HepG2 (cell line): ENCODE results near the gene TSHZ1. TPM values are rescaled to one million over a fixed set of nuclear protein-coding genes. Genes with fewer than 3 reads are reported as not detected.

Experiments used
- BORCS8-MEF2B ChIP-seq: sonication (generic); formaldehyde crosslinking; IDR thresholded peaks from 2 replicates; pipeline ENCODE4 v1.8.0; 2022; ENCODE audit warnings: mild to moderate bottlenecking, missing genetic modification reagents
- ELK4 ChIP-seq: sonication (generic); formaldehyde crosslinking; IDR thresholded peaks from 2 replicates; pipeline ENCODE4 v1.9.0; 2021; ENCODE audit warnings: missing genetic modification reagents, borderline replicate concordance
- HHEX ChIP-seq: IDR thresholded peaks from 2 replicates; pipeline ENCODE4 v1.6.1; 2016; ENCODE audit warnings: control low read depth
- JDP2 ChIP-seq: sonication (generic); formaldehyde crosslinking; IDR thresholded peaks from 2 replicates; pipeline ENCODE4 v1.8.1; 2022; ENCODE audit warnings: missing genetic modification reagents, borderline replicate concordance
- JUND ChIP-seq: sonication (generic); formaldehyde crosslinking; IDR thresholded peaks from 2 replicates; pipeline ENCODE4 v1.8.0; 2022; ENCODE audit warnings: mild to moderate bottlenecking, missing genetic modification reagents
- KMT2A ChIP-seq: sonication (generic); formaldehyde crosslinking; IDR thresholded peaks from 2 replicates; pipeline ENCODE4 v1.4.0; 2020; ENCODE audit warnings: missing genetic modification reagents
- LCORL ChIP-seq, 2 experiments: fragments of 450-650 bp in 1 of 2; sonication (generic) in 1 of 2; formaldehyde crosslinking in 1 of 2; IDR thresholded peaks; 2 replicates each; pipeline versions ENCODE4 v1.5.0 to v1.6.1; 2017 to 2020; ENCODE audit warnings: antibody characterized with exemption in 1 of 2, missing genetic modification reagents in 1 of 2
- MIXL1 ChIP-seq: IDR thresholded peaks from 2 replicates; pipeline ENCODE4 v1.6.1; 2016
- MXI1 ChIP-seq: IDR thresholded peaks from 3 replicates; pipeline ENCODE4 v1.6.1; 2012; ENCODE audit warnings: low read depth, low read length, inconsistent platforms, borderline replicate concordance
- MYC ChIP-seq: sonication (generic); formaldehyde crosslinking; IDR thresholded peaks from 2 replicates; pipeline ENCODE4 v1.9.0; 2021; ENCODE audit warnings: missing genetic modification reagents, borderline replicate concordance
- NFIB ChIP-seq: sonication (generic); formaldehyde crosslinking; IDR thresholded peaks from 2 replicates; pipeline ENCODE4 v1.9.0; 2021; ENCODE audit warnings: missing genetic modification reagents, mild to moderate bottlenecking, borderline replicate concordance
- NR2F6 ChIP-seq, 2 experiments: IDR thresholded peaks; 2 replicates each; pipeline ENCODE4 v1.6.1; 2016; ENCODE audit warnings: antibody characterized with exemption in 1 of 2, mild to moderate bottlenecking in 1 of 2
- TCF12 ChIP-seq, 2 experiments: fragments of 450-650 bp in 1 of 2; sonication (generic) in 1 of 2; formaldehyde crosslinking in 1 of 2; IDR thresholded peaks; 2 replicates each; pipeline versions ENCODE4 v1.6.1 to v1.8.0; 2017 to 2022; ENCODE audit warnings: antibody characterized with exemption in 1 of 2, mild to moderate bottlenecking in 1 of 2, missing genetic modification reagents in 1 of 2, moderate library complexity in 1 of 2
- ZC3H13 ChIP-seq: sonication (generic); formaldehyde crosslinking; IDR thresholded peaks from 2 replicates; pipeline ENCODE4 v1.8.1; 2023; ENCODE audit warnings: mild to moderate bottlenecking, missing genetic modification reagents, moderate library complexity
- ZNF292 ChIP-seq: sonication (generic); formaldehyde crosslinking; IDR thresholded peaks from 2 replicates; pipeline ENCODE4 v1.8.1; 2022; ENCODE audit warnings: mild to moderate bottlenecking, low read depth, missing genetic modification reagents, borderline replicate concordance
- ZNF331 ChIP-seq: sonication (generic); formaldehyde crosslinking; IDR thresholded peaks from 2 replicates; pipeline ENCODE4 v1.4.0; 2020; ENCODE audit warnings: missing genetic modification reagents
- ZNF354B ChIP-seq: sonication (generic); formaldehyde crosslinking; IDR thresholded peaks from 2 replicates; pipeline ENCODE4 v1.8.0; 2022; ENCODE audit warnings: mild to moderate bottlenecking, missing genetic modification reagents
- ZNF430 ChIP-seq: sonication (generic); formaldehyde crosslinking; IDR thresholded peaks from 2 replicates; pipeline ENCODE4 v1.9.0; 2021; ENCODE audit warnings: mild to moderate bottlenecking, missing genetic modification reagents
- ZNF589 ChIP-seq: sonication (generic); formaldehyde crosslinking; conservative IDR thresholded peaks from 2 replicates; pipeline ENCODE4 v1.8.0; 2022; ENCODE audit warnings: mild to moderate bottlenecking, moderate library complexity, missing genetic modification reagents
- ZNF605 ChIP-seq: sonication (generic); formaldehyde crosslinking; IDR thresholded peaks from 2 replicates; pipeline ENCODE4 v1.8.0; 2022; ENCODE audit warnings: mild to moderate bottlenecking, missing genetic modification reagents
- ZNF737 ChIP-seq: sonication (generic); formaldehyde crosslinking; IDR thresholded peaks from 2 replicates; pipeline ENCODE4 v1.5.0; 2020; ENCODE audit warnings: missing genetic modification reagents, mild to moderate bottlenecking, borderline replicate concordance
- ZNF772 ChIP-seq: sonication (generic); formaldehyde crosslinking; IDR thresholded peaks from 2 replicates; pipeline ENCODE4 v1.5.0; 2020; ENCODE audit warnings: mild to moderate bottlenecking, missing genetic modification reagents
- ZNF841 ChIP-seq: sonication (generic); formaldehyde crosslinking; IDR thresholded peaks from 2 replicates; pipeline ENCODE4 v1.8.1; 2023; ENCODE audit warnings: missing genetic modification reagents, borderline replicate concordance
- polyA plus RNA-seq, 8 experiments: library from polyadenylated mRNA; depleted of rRNA in 3 of 8; stranded (reverse) in 7 of 8; unstranded in 1 of 8; fragments of >200 nt; fragmentation: Illumina TruSeq in 4 of 8; extraction: Trizol in 4 of 8; gene quantifications; 2 replicates each; pipeline versions ENCODE4 v1.2.1 to v1.2.3, GENCODE V29; 2011 to 2016; ENCODE audit warnings: low read depth in 4 of 8, missing spikeins in 1 of 8, mixed read lengths in 1 of 8; ENCODE audit not compliant: insufficient read depth in 1 of 8
- total RNA-seq, 5 experiments: library from RNA; depleted of rRNA; stranded (reverse); fragments of >200 nt; fragmentation: Illumina TruSeq; extraction: Trizol; gene quantifications; 2 replicates each; pipeline ENCODE4 v1.2.3, GENCODE V29; 2016; ENCODE audit warnings: low read depth in 1 of 5
- TF ChIP-seq, protein P1 (sequence below): sonication (generic); formaldehyde crosslinking; conservative IDR thresholded peaks from 2 replicates; pipeline ENCODE4 v1.8.0; 2022; ENCODE audit warnings: mild to moderate bottlenecking, moderate library complexity, missing genetic modification reagents
- TF ChIP-seq, protein P2 (sequence below): IDR thresholded peaks from 2 replicates; pipeline ENCODE4 v1.6.1; 2018; ENCODE audit warnings: missing genetic modification reagents, mild to moderate bottlenecking, missing compliant biosample characterization

TSHZ1 gene
- total and polyA plus RNA-seq, 2 of the 13 experiments (the other 11 are each of a cell fraction or from before 2014, with no cell fraction given): 2.5 to 2.7 TPM

DNA sequence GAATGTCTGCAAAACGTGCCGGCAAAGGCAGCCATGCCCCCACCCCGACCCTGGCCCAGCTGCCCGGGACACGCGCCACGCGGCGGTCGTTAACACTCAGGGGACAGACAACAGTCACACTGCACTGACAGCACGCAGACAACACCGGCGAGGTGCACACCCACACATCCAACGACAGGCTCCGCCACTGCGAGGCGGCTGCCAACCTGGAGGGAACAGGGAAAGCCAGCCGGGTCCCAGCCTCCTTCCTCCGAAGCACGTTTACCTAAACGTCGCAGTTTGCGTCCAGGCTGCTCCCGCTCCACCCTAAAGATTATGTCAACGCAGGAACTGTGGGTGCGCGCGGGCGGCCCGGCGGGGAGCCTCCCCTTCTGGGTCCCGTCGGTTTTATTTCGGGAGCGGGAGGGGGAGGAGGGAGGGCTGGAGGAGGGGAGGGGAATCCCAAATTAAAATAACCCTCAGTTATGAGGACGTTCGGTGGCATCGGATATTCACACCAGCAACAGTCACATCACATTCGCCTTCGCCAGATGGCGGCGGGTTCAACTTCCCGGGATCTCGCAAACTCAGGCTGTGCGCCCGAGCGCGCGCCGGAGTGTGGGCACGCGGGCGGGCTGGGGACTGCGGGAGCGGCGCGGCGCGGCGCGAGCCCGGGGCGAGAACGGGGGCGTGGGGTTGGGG is 2.3 kb upstream of the TSHZ1 start (continued):
- TF ChIP-seq KMT2A (CRISPR knock-in tag) (peak; percentile 74), JDP2 (CRISPR knock-in tag) (no peak), ZNF841 (CRISPR knock-in tag) (0 out of 2 replicates have a peak, but pooled peaks have one; percentile 25), ZNF605 (CRISPR knock-in tag) (no peak), MIXL1 (CRISPR knock-in tag) (no peak), ZC3H13 (peak; percentile 59), HHEX (CRISPR knock-in tag) (no peak), MXI1 (0 out of 3 replicates have a peak, but pooled peaks have one; percentile 9), NFIB (CRISPR knock-in tag) (no peak), ZNF292 (CRISPR knock-in tag) (peak; percentile 66; the same call in 1 of the 2 replicates), NR2F6 (IDR thresholded peaks at IDR 0.05) (no peak), NR2F6 (CRISPR knock-in tag; IDR thresholded peaks at IDR 0.05) (0 out of 2 replicates have a peak, but pooled peaks have one; percentile 7), ZNF737 (no peak), LCORL (IDR thresholded peaks at IDR 0.05) (no peak), LCORL (CRISPR knock-in tag; IDR thresholded peaks at IDR 0.05) (peak; percentile 50; the same call in 1 of the 2 replicates), ELK4 (CRISPR knock-in tag) (no peak), ZNF354B (CRISPR knock-in tag) (0 out of 2 replicates have a peak, but pooled peaks have one; percentile 52), MYC (CRISPR knock-in tag) (peak; percentile 27; the same call in 1 of the 2 replicates), ZNF430 (CRISPR knock-in tag) (peak; percentile 66; the same call in 1 of the 2 replicates), BORCS8-MEF2B (peak; percentile 37; the same call in 1 of the 2 replicates), TCF12 (IDR thresholded peaks at IDR 0.05) (no peak), TCF12 (CRISPR knock-in tag; IDR thresholded peaks at IDR 0.05) (no peak; the same call in 1 of the 2 replicates), ZNF772 (CRISPR knock-in tag) (no peak), ZNF589 (CRISPR knock-in tag) (0 out of 2 replicates have a peak, but pooled peaks have one; percentile 44), ZNF331 (CRISPR knock-in tag) (no peak), JUND (CRISPR knock-in tag) (no peak)
- TF ChIP-seq, protein P1, sequence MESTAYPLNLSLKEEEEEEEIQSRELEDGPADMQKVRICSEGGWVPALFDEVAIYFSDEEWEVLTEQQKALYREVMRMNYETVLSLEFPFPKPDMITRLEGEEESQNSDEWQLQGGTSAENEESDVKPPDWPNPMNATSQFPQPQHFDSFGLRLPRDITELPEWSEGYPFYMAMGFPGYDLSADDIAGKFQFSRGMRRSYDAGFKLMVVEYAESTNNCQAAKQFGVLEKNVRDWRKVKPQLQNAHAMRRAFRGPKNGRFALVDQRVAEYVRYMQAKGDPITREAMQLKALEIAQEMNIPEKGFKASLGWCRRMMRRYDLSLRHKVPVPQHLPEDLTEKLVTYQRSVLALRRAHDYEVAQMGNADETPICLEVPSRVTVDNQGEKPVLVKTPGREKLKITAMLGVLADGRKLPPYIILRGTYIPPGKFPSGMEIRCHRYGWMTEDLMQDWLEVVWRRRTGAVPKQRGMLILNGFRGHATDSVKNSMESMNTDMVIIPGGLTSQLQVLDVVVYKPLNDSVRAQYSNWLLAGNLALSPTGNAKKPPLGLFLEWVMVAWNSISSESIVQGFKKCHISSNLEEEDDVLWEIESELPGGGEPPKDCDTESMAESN (CRISPR knock-in tag): 0 out of 2 replicates have a peak, but pooled peaks have one; percentile 13
- TF ChIP-seq, protein P2, sequence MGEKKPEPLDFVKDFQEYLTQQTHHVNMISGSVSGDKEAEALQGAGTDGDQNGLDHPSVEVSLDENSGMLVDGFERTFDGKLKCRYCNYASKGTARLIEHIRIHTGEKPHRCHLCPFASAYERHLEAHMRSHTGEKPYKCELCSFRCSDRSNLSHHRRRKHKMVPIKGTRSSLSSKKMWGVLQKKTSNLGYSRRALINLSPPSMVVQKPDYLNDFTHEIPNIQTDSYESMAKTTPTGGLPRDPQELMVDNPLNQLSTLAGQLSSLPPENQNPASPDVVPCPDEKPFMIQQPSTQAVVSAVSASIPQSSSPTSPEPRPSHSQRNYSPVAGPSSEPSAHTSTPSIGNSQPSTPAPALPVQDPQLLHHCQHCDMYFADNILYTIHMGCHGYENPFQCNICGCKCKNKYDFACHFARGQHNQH (CRISPR knock-in tag): 0 out of 2 replicates have a peak, but pooled peaks have one; percentile 15
